GM12874 (cell line): ENCODE data around the gene CFAP53.

Source experiments
- CTCF ChIP-seq: IDR thresholded peaks from 2 replicates; pipeline ENCODE4 v1.5.1; 2011; ENCODE audit warnings: low read depth, mild to moderate bottlenecking, control low read depth, low read length, moderate library complexity; ENCODE audit not compliant: insufficient read depth

CFAP53 gene

GRCh38 chr18:50183556-50183955, 82.7 kb downstream of the CFAP53 start:
- TF ChIP-seq CTCF = no peak

GRCh38 chr18:50182511-50182910, 83.8 kb downstream of the CFAP53 start:
- no peak for TF ChIP-seq CTCF

- no peak for TF ChIP-seq CTCF
Measured at GRCh38 chr18:50181590-50181989, 84.7 kb downstream of the CFAP53 start.

GRCh38 chr18:50179465-50179864, 86.8 kb downstream of the CFAP53 start:
- TF ChIP-seq CTCF = no peak

- TF ChIP-seq CTCF = no peak
Measured at GRCh38 chr18:50177294-50177992, 88.9 kb downstream of the CFAP53 start.
